Measurements from ENCODE around the gene NMRK1. TPM values are rescaled to one million over a fixed set of nuclear protein-coding genes. Genes with fewer than 3 reads are reported as not detected.

The NMRK1 gene
- 10 to 100 TPM; 79.5 to 85.3 TPM for total RNA-seq
- 10 to 100 TPM; 43.0 to 67.5 (median 55.4) TPM for polyA plus RNA-seq
- total RNA-seq = 11.5 to 146 (median 45.8) reads per million in 6 experiments

- peak; percentile 82 to 87 for ATAC-seq
- H3K27me3 Mint-ChIP-seq = no peaks in the 10 kb centered on the region
- DNase-seq = peak; percentile 87 to 96 (median 92)
- POLR2A ChIA-PET = interaction anchor here (0.6 to 5.2 kb wide), 21 partner anchors 15 to 1306 kb away, joined by 3 to 76 read pairs (median 4); partner anchors contain the start of genes C9orf40, CARNMT1 and RFK
- peak within 1 kb of the TSS; percentile 86 to 100 (median 99) for H3K4me3 Mint-ChIP-seq
- peaks cover 0 to 7% (median 5%) of the 10 kb centered on the region in 3 donors for H3K36me3 Mint-ChIP-seq
- peak within 1 kb of the TSS; percentile 82 to 98 (median 96) for H3K27ac Mint-ChIP-seq
- H3K9me3 Mint-ChIP-seq = no peaks in the 10 kb centered on the region
- peaks cover 29 to 85% (median 76%) of the 10 kb centered on the region in 4 donors for H3K4me1 Mint-ChIP-seq
Measured at GRCh38 chr9:75087824-75088645, at the start of gene NMRK1, which contains the start of gene OSTF1. Gene NMRK1 (minus strand): TSS chr9:75088155. CDS start chr9:75083115, 5,040 bp downstream. Gene OSTF1 (plus strand): TSS chr9:75088514. CDS start chr9:75088693, 179 bp downstream.

GRCh38 chr9:75134495-75134894, 46.5 kb upstream of the NMRK1 start:
- Mint-ChIP-seq H3K36me3 (peaks cover 32 to 76% (median 44%) of the 10 kb centered on the region in 3 donors), H3K27ac (peak overlapping the region in 7 of 10 donors; percentile 19 to 73 (median 53)), H3K4me1 (peaks cover 20 to 56% (median 39%) of the 10 kb centered on the region in 4 donors), H3K27me3 (no peaks in the 10 kb centered on the region), H3K9me3 (no peaks in the 10 kb centered on the region), H3K4me3 (no peak overlapping the region)
- no peak for DNase-seq
- ATAC-seq = no peak
- POLR2A ChIA-PET = interaction anchor here (0.5 to 0.7 kb wide), 3 partner anchors 18 to 47 kb away, joined by 3 to 5 read pairs (median 3); partner anchors contain the start of gene NMRK1

- H3K27me3 Mint-ChIP-seq = no peaks in the 10 kb centered on the region
- H3K4me3 Mint-ChIP-seq = no peak overlapping the region
- POLR2A ChIA-PET = interaction anchor here (0.7 kb wide), 1 partner anchor 45 kb away, joined by 3 read pairs; the partner anchor contains the start of gene OSTF1
- ATAC-seq (no peak), DNase-seq (no peak)
- H3K9me3 Mint-ChIP-seq = no peaks in the 10 kb centered on the region
- H3K36me3 Mint-ChIP-seq = peaks cover 32 to 84% (median 52%) of the 10 kb centered on the region in 3 donors
- H3K4me1 Mint-ChIP-seq = peaks cover 16 to 45% (median 34%) of the 10 kb centered on the region in 4 donors
- H3K27ac Mint-ChIP-seq = peak overlapping the region in 9 of 10 donors; percentile 30 to 89 (median 62)
Measured at GRCh38 chr9:75133396-75133795, 45.4 kb upstream of the NMRK1 start.

GRCh38 chr9:75132244-75132643, 44.3 kb upstream of the NMRK1 start:
- Mint-ChIP-seq H3K4me3 (no peak overlapping the region), H3K4me1 (peaks cover 8 to 33% (median 29%) of the 10 kb centered on the region in 4 donors)
- DNase-seq = no peak

GRCh38 chr9:75131700-75132099, 43.7 kb upstream of the NMRK1 start:
- ATAC-seq = no peak
- POLR2A ChIA-PET = no interaction called here
- no peaks in the 10 kb centered on the region for H3K27me3 Mint-ChIP-seq
- peak overlapping the region; percentile 0 to 88 (median 50) for H3K27ac Mint-ChIP-seq
- peaks cover 26 to 81% (median 46%) of the 10 kb centered on the region in 3 donors for H3K36me3 Mint-ChIP-seq
- H3K4me3 Mint-ChIP-seq = no peak overlapping the region
- no peak for DNase-seq
- peaks cover 6 to 32% (median 28%) of the 10 kb centered on the region in 4 donors for H3K4me1 Mint-ChIP-seq
- H3K9me3 Mint-ChIP-seq = no peaks in the 10 kb centered on the region

More at GRCh38 chr9:75132244-75132643, 44.3 kb upstream of the NMRK1 start:
- H3K36me3 Mint-ChIP-seq = peaks cover 31 to 86% (median 50%) of the 10 kb centered on the region in 3 donors
- POLR2A ChIA-PET = no interaction called here
- H3K27ac Mint-ChIP-seq = peak overlapping the region; percentile 0 to 88 (median 50)
- no peaks in the 10 kb centered on the region for H3K27me3 Mint-ChIP-seq
- no peaks in the 10 kb centered on the region for H3K9me3 Mint-ChIP-seq
- no peak for ATAC-seq

- Mint-ChIP-seq H3K27ac (peak overlapping the region in 8 of 10 donors; percentile 2 to 63 (median 48)), H3K4me3 (no peak overlapping the region), H3K27me3 (no peaks in the 10 kb centered on the region), H3K4me1 (peaks cover 6 to 38% (median 31%) of the 10 kb centered on the region in 4 donors), H3K9me3 (no peaks in the 10 kb centered on the region), H3K36me3 (peaks cover 21 to 74% (median 39%) of the 10 kb centered on the region in 3 donors)
- DNase-seq (no peak), ATAC-seq (no peak)
- POLR2A ChIA-PET = no interaction called here
Measured at GRCh38 chr9:75130621-75131230, 42.8 kb upstream of the NMRK1 start.

GRCh38 chr9:75130172-75130571, 42.2 kb upstream of the NMRK1 start:
- POLR2A ChIA-PET = no interaction called here
- H3K4me3 Mint-ChIP-seq = no peak overlapping the region
- ATAC-seq (no peak), DNase-seq (no peak)
- H3K4me1 Mint-ChIP-seq = peaks cover 6 to 43% (median 32%) of the 10 kb centered on the region in 4 donors
- no peaks in the 10 kb centered on the region for H3K9me3 Mint-ChIP-seq
- H3K27ac Mint-ChIP-seq = peak overlapping the region in 5 of 10 donors; percentile 27 to 69 (median 48)
- peaks cover 17 to 69% (median 35%) of the 10 kb centered on the region in 3 donors for H3K36me3 Mint-ChIP-seq
- no peaks in the 10 kb centered on the region for H3K27me3 Mint-ChIP-seq

GRCh38 chr9:75128535-75128934, 40.6 kb upstream of the NMRK1 start:
- no peak for ATAC-seq
- H3K9me3 Mint-ChIP-seq = no peaks in the 10 kb centered on the region
- H3K4me3 Mint-ChIP-seq = no peak overlapping the region
- H3K27ac Mint-ChIP-seq = peak overlapping the region in 4 of 10 donors; percentile 17 to 72 (median 28)
- peaks cover 10 to 55% (median 40%) of the 10 kb centered on the region in 4 donors for H3K4me1 Mint-ChIP-seq
- POLR2A ChIA-PET = interaction anchor here (1.1 kb wide), 1 partner anchor 10 kb away, joined by 3 read pairs; no protein-coding TSS in a partner anchor
- no peak for DNase-seq
- H3K27me3 Mint-ChIP-seq = no peaks in the 10 kb centered on the region
- peaks cover 8 to 66% (median 30%) of the 10 kb centered on the region in 3 donors for H3K36me3 Mint-ChIP-seq

- peaks cover 7 to 60% (median 13%) of the 10 kb centered on the region in 3 donors for H3K36me3 Mint-ChIP-seq
Measured at GRCh38 chr9:75123696-75124095, 35.7 kb upstream of the NMRK1 start.

GRCh38 chr9:75121914-75122558, 34.1 kb upstream of the NMRK1 start:
- H3K27me3 Mint-ChIP-seq = no peaks in the 10 kb centered on the region
- POLR2A ChIA-PET = no interaction called here
- no peak for ATAC-seq
- peaks cover 0 to 10% (median 0%) of the 10 kb centered on the region in 9 donors for H3K9me3 Mint-ChIP-seq
- H3K4me1 Mint-ChIP-seq = peaks cover 19 to 79% (median 55%) of the 10 kb centered on the region in 4 donors
- no peak for DNase-seq
- H3K4me3 Mint-ChIP-seq = no peak overlapping the region
- peaks cover 17 to 67% (median 25%) of the 10 kb centered on the region in 3 donors for H3K36me3 Mint-ChIP-seq
- H3K27ac Mint-ChIP-seq = peak overlapping the region in 9 of 10 donors; percentile 11 to 78 (median 47)

More at GRCh38 chr9:75123696-75124095, 35.7 kb upstream of the NMRK1 start:
- Mint-ChIP-seq H3K4me3 (no peak overlapping the region), H3K9me3 (peaks cover 0 to 1% (median 0%) of the 10 kb centered on the region in 9 donors), H3K27me3 (no peaks in the 10 kb centered on the region), H3K4me1 (peaks cover 12 to 74% (median 45%) of the 10 kb centered on the region in 4 donors), H3K27ac (peak overlapping the region in 1 of 10 donors; percentile 31)
- no peak for ATAC-seq
- DNase-seq = no peak
- POLR2A ChIA-PET = no interaction called here

- POLR2A ChIA-PET = no interaction called here
- Mint-ChIP-seq H3K4me3 (no peak overlapping the region), H3K27ac (peak overlapping the region in 7 of 10 donors; percentile 4 to 89 (median 30)), H3K27me3 (no peaks in the 10 kb centered on the region), H3K36me3 (peaks cover 17 to 64% (median 25%) of the 10 kb centered on the region in 3 donors), H3K4me1 (peaks cover 22 to 79% (median 57%) of the 10 kb centered on the region in 4 donors), H3K9me3 (peaks cover 0 to 10% (median 0%) of the 10 kb centered on the region in 9 donors)
- ATAC-seq (no peak), DNase-seq (no peak)
Measured at GRCh38 chr9:75120686-75121085, 32.7 kb upstream of the NMRK1 start.

GRCh38 chr9:75117564-75117963, 29.6 kb upstream of the NMRK1 start:
- no peak for ATAC-seq
- peaks cover 30 to 78% (median 63%) of the 10 kb centered on the region in 4 donors for H3K4me1 Mint-ChIP-seq
- H3K4me3 Mint-ChIP-seq = no peak overlapping the region
- H3K36me3 Mint-ChIP-seq = peaks cover 17 to 57% (median 21%) of the 10 kb centered on the region in 3 donors
- H3K9me3 Mint-ChIP-seq = peaks cover 0 to 10% (median 0%) of the 10 kb centered on the region in 9 donors
- H3K27ac Mint-ChIP-seq = peak overlapping the region in 7 of 10 donors; percentile 13 to 89 (median 41)
- POLR2A ChIA-PET = no interaction called here
- H3K27me3 Mint-ChIP-seq = no peaks in the 10 kb centered on the region
- DNase-seq = no peak
